ENCODE data around the gene ZNF304.

- TF ChIP-seq POLR2A (IDR thresholded peaks at IDR 0.05; ENCODE audit: low read length), result no peak
- TF ChIP-seq GATA1 (IDR thresholded peaks at IDR 0.05; ENCODE audit: low read depth, low read length), result no peak
Measured at GRCh38 chr19:57305056-57305455, 46.0 kb upstream of the ZNF304 start.
